ENCODE results near the gene MALL.
A peak's percentile ranks its signal among the peaks of the same experiment; 100 is the strongest.
"Not testable (repeated sequence)": the region's sequence is repeated elsewhere in the genome, so short reads cannot be mapped to it uniquely, and the experiment has no call there.

Gene MALL

GRCh38 chr2:110120171-110121051 lies 4.8 kb upstream of the MALL start:
- peak; percentile 31 for DNase-seq (ENCODE audit: low read depth)

GRCh38 chr2:110116033-110116710 lies 550 bp upstream of the MALL start:
- DNase-seq (ENCODE audit: low read depth): peak; percentile 76

- DNase-seq (ENCODE audit: low read depth): no peak
Observed at GRCh38 chr2:110114831-110115255, 779 bp downstream of the MALL start.

GRCh38 chr2:110113961-110114591 lies 1.5 kb downstream of the MALL start:
- no peak for DNase-seq (ENCODE audit: low read depth)

GRCh38 chr2:110108291-110108690 lies 7.3 kb downstream of the MALL start:
- not testable (repeated sequence) for DNase-seq (ENCODE audit: low read depth)

- no peak for DNase-seq (ENCODE audit: low read depth)
Observed at GRCh38 chr2:110107092-110108079, 8.2 kb downstream of the MALL start.

- DNase-seq (ENCODE audit: low read depth): peak; percentile 93
Observed at GRCh38 chr2:110106642-110107041, 9.0 kb downstream of the MALL start.

- peak; percentile 48 for DNase-seq (ENCODE audit: low read depth)
Observed at GRCh38 chr2:110105608-110106467, 9.8 kb downstream of the MALL start.

- DNase-seq (ENCODE audit: low read depth): no peak
Observed at GRCh38 chr2:110105183-110105582, 10.4 kb downstream of the MALL start.

GRCh38 chr2:110104025-110104771 lies 11.4 kb downstream of the MALL start:
- DNase-seq (ENCODE audit: low read depth): no peak

- DNase-seq (ENCODE audit: low read depth): no peak
Observed at GRCh38 chr2:110103061-110103961, 12.3 kb downstream of the MALL start.

- DNase-seq (ENCODE audit: low read depth): peak; percentile 16
Observed at GRCh38 chr2:110101901-110102803, 13.5 kb downstream of the MALL start.

GRCh38 chr2:110101280-110101844 lies 14.3 kb downstream of the MALL start:
- peak; percentile 100 for DNase-seq (ENCODE audit: low read depth)

- DNase-seq (ENCODE audit: low read depth): not testable (repeated sequence)
Observed at GRCh38 chr2:110100880-110101279, 14.7 kb downstream of the MALL start.

GRCh38 chr2:110100480-110100879 lies 15.1 kb downstream of the MALL start:
- no peak for DNase-seq (ENCODE audit: low read depth)

GRCh38 chr2:110099471-110100225 lies 16.0 kb downstream of the MALL start:
- no peak for DNase-seq (ENCODE audit: low read depth)

- no peak for DNase-seq (ENCODE audit: low read depth)
Observed at GRCh38 chr2:110099038-110099425, 16.6 kb downstream of the MALL start.
